ENCODE measurements around the gene CEP162.
"Not testable (repeated sequence)": the region's sequence is repeated elsewhere in the genome, so short reads cannot be mapped to it uniquely, and the experiment has no call there.

CEP162 gene

GRCh38 chr6:84224251-84224650 lies 3.2 kb downstream of the CEP162 start:
- no peak for DNase-seq (ENCODE audit: low read depth, low spot score)

DNA sequence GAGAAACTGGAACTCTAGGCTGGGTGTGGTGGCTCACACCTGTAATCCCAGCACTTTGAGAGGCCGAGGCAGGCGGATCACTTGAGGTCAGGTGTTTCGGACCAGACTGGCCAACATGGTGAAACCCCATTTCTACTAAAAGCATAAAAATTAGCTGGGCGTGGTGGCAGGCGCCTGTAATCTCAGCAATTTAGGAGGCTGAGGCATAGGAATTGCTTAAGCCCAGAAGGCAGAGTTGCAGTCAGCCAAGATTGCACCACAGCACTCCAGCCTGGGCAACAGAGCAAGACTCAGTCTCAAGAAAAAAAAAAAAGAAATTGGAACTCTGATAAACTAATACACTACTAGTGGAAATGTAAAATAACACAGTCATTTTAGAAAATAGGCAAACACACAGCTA lies 3.8 kb downstream of the CEP162 start:
- DNase-seq (ENCODE audit: low read depth, low spot score): not testable (repeated sequence)

DNA sequence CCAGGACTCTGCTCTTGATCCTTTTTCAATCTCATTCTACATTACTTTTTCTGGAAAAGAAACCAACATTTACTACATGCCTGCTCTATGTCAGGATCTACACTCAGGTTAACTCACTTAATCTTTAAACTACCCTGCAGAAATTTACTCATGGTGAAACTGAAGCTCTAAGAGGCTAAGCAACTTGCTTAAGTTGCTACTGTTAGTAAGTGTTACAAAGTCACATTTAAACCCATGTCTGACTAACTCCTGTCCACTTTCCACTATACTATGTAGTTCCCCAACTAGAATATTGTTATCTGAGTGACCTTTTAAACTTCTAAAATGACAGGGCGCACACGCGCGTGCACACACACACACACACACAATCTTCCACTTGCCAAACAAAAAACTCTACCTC lies 5.0 kb downstream of the CEP162 start:
- DNase-seq (ENCODE audit: low read depth, low spot score): no peak

GRCh38 chr6:84220809-84221409 lies 6.5 kb downstream of the CEP162 start:
- DNase-seq (ENCODE audit: low read depth, low spot score): no peak

- DNase-seq (ENCODE audit: low read depth, low spot score): no peak
Measured at GRCh38 chr6:84218091-84218490, 9.4 kb downstream of the CEP162 start.

GRCh38 chr6:84213217-84213616 lies 14.2 kb downstream of the CEP162 start:
- DNase-seq (ENCODE audit: low read depth, low spot score): no peak

- DNase-seq (ENCODE audit: low read depth, low spot score): no peak
Measured at GRCh38 chr6:84204011-84204410, 23.4 kb downstream of the CEP162 start.

DNA sequence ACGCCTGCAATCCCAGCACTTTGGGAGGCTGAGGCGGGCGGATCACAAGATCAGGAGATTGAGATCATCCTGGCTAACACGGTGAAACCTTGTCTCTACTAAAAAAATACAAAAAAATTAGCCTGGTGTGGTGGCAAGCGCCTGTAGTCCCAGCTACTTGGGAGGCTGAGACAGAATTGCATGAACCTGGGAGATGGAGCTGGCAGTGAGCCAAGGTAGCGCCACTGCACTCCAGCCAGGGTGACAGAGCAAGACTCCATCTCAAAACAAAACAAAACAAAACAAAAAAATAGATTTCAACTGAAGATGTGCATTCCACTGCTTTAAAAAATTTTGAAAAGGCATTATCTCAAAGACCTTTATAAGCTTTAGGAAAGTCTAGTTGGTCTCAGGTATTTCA lies 27.5 kb downstream of the CEP162 start:
- not testable (repeated sequence) for DNase-seq (ENCODE audit: low read depth, low spot score)

GRCh38 chr6:84197708-84198107 lies 29.7 kb downstream of the CEP162 start:
- no peak for DNase-seq (ENCODE audit: low read depth, low spot score)

DNA sequence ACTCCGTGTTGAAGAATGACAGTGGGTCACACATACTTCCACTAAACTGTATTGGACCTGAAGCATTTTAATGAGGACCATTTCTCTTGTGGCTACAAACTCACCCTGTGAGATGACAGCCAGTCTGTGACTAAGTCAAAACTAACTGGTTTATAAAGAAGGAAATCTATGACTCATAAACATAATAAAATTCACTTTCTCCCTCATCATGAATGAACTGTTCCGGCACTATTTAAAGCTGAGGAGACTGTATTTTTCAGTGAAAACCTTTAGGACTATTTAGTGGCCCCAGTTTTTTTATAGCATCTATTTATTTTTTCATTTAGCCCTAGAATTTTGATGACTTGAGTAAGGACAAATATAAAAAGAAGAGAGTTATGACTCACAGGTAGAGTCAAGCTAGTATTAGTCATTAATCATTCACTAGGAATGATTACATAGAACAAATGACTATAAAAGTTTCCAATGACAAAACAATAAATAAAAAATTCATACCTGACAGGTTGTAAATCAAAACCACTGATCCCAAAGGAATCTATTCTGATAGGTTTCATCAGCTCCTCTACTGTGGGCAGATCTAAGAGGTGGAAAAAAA lies 34.2 kb downstream of the CEP162 start:
- peak; percentile 12 for DNase-seq (ENCODE audit: low read depth, low spot score)

DNA sequence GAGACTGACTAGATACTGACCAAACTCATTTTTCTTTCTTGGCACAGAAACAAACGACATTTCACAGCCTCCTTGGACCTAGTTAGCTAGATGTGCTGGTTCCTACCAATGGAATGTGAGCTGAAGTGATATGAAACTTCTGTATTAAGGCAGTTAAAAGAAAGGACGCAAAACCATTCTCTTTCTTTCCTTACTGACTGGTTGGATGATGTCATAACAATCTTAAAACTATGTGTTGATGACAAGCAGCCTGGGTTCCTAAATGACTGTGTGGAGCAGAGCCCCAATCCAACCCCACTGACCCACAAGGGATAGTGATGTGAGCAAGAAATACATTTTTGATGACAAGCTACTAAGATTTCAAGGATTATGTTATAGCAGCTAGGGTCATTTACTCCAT lies 35.6 kb downstream of the CEP162 start:
- no peak for DNase-seq (ENCODE audit: low read depth, low spot score)

- not testable (repeated sequence) for DNase-seq (ENCODE audit: low read depth, low spot score)
Measured at GRCh38 chr6:84189356-84189755, 38.1 kb downstream of the CEP162 start.

DNA sequence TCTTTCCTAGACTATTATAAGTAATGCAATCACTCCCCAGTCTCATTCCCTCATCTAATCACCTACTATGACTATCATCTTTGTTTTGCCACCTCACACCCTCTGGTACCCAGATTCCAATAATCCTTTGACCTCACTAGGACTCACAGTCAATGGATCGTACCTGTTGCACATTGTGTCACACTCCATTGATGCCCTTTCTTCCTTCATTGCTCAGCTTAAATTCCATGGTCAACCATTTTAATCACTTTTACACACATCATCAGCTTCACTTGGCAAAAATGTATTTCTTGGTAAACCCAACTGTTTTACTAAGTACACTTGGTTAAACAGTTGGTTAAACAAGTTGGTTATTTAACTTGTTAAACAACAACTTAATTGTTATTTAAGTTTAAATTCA lies 44.0 kb downstream of the CEP162 start:
- no peak for DNase-seq (ENCODE audit: low read depth, low spot score)

DNA sequence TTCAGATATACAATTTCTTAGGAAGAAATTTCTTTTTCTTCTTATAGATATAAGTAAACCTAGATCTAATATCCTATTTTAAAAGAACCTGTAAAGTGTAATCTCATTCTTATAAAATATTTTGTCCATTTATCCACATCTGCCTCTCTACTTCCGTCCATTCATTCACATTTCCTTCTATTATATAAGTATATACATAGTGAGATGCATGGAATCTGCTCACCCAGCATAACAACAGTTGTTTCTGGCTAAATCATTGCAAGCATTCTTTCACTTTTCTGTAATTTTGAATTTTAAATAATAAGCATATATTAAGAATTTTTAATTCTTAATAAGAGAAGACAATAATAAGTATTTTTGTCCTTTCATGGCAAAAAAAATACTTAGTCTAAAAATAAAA lies 45.4 kb downstream of the CEP162 start:
- DNase-seq (ENCODE audit: low read depth, low spot score): no peak

DNA sequence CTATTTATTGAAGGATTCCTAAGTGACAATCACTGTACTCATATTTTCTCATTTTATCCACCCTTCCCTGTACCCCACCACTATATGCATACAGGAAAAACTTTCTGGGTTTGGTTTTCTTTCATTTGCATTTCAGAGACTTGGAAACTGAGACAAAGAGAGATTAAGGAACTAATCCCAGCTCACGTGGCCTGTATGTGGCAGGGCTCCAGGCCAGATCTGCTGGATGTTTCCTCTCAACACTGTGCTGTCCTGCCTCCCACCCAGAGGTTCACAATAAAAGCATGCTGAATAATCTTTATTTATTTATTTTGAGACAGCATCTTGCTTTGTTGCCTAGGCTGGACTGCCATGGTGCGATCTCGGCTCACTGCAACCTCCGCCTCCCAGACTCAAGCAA lies 50.2 kb downstream of the CEP162 start:
- DNase-seq (ENCODE audit: low read depth, low spot score): no peak

DNA sequence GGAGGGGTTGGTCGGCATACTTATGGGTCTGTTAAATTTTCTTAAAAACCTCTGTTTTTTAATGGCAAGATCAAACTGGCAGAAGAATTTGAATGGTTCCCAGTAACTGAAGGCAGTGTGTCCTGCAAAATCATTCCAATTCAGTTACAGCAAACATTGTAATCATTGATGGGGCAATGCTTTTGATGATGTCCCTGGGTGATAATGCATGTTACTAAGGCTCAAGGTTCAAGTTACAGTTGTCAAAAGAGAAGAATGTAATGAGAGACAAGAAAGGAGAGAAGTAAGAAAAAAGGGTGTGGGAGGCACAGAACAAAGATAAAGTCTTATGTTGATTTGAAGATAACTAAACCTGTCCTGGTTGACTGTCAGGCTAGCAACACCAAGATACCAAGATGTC lies 54.9 kb downstream of the CEP162 start:
- no peak for DNase-seq (ENCODE audit: low read depth, low spot score)

GRCh38 chr6:84172080-84172479 lies 55.4 kb downstream of the CEP162 start:
- no peak for DNase-seq (ENCODE audit: low read depth, low spot score)

- DNase-seq (ENCODE audit: low read depth, low spot score): no peak
Measured at GRCh38 chr6:84167457-84167856, 60.0 kb downstream of the CEP162 start.

DNA sequence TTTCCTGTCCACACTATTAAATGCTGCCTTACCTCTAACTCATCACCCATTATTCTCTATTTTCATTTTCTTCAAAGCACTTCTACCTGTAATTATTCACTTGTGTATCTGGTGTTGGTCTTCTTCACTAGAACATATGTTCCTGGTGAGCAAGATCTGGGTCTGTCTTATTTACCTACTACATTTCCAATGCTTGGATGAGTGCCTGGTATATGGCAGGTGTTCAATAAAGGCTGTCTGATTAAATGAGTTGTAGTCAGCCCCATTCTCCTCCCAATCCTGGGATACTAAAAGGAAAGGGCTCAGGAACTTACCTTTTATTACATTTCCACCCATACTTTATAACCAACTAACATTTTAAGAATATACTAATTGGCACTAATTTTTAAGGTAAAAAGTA lies 61.0 kb downstream of the CEP162 start:
- no peak for DNase-seq (ENCODE audit: low read depth, low spot score)

DNA sequence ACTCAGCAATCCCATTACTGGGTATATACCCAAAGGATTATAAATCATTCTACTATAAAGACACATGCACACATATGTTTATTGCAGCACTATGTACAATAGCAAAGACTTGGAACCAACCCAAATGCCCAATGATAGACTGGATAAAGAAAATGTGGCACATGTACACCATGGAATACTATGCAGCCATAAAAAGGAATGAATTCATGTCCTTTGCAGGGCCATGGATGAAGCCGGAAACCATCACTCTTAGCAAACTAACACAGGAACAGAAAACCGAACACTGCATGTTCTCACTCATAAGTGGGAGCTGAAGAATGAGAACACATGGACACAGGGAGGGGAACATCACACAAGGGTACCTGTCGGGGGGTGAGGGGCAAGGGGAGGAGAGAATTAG lies 63.1 kb downstream of the CEP162 start:
- not testable (repeated sequence) for DNase-seq (ENCODE audit: low read depth, low spot score)

- DNase-seq (ENCODE audit: low read depth, low spot score): no peak
Measured at GRCh38 chr6:84161190-84161589, 66.3 kb downstream of the CEP162 start.

DNA sequence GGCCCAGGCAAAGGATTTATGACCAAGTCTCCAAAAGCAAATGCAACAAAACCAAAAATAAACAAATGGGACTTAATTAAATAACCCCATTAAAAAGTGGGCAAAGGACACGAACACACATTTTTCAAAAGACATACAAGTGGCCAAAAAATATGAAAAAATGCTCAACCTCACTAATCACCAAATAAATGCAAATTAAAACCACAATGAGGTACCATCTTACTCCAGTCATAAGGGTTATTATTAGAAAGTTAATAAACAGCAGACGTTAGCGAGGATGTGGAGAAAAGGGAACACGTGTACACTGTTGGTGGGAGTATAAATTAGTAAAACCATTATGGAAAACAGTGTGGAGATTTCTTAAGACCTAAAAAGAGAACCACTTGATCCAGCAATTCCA lies 71.1 kb downstream of the CEP162 start:
- DNase-seq (ENCODE audit: low read depth, low spot score): no peak

- DNase-seq (ENCODE audit: low read depth, low spot score): no peak
Measured at GRCh38 chr6:84151669-84152068, 75.8 kb downstream of the CEP162 start.

GRCh38 chr6:84150705-84151104 lies 76.7 kb downstream of the CEP162 start:
- no peak for DNase-seq (ENCODE audit: low read depth, low spot score)

Data from smooth muscle cell of the brain vasculature (primary cell).